ENCODE measurements around the gene B3GALT6.
"Not testable (repeated sequence)": the region's sequence is repeated elsewhere in the genome, so short reads cannot be mapped to it uniquely, and the experiment has no call there.

The B3GALT6 gene

GRCh38 chr1:1245817-1246576 is 14.0 kb downstream of the B3GALT6 start:
- no peak for DNase-seq

DNA sequence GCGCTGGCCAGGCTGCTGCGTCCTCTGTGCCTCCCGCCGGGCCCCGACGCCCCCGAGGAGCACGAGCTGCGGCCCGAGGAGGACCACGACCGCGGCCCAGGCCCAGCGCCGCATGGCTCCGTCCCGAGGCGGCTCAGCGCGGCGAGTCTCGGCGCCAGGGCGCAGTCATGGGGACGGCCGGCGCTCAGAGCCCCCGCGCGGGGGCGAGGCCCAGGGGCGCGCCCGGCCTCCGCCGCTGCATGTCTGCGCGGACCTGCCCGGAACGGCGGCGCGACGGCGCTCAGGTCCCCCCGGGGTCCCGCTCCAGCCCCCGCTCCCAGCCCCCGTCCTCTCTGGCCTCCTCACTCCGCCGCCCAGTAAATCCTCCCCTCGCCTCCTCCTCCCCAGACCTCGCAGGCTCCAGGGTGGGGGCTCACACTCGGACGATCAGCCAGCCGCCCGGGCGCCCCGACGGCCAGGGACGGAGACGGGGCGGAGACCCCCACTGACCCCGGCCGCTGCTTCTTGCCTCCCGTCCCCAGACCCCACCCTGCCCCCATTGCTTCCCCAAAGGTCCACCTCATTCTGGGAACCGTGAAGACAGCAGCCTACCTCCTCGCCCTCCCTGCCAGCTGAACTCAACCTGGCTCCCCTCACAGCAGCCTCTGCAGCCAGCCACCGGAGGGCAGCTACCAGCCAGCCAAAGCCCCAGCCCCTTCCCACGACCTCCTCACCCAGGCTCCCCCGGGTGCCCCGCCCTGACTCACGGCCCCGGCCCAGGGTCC is 14.7 kb downstream of the B3GALT6 start, which contains the start of gene C1QTNF12:
Gene C1QTNF12, minus strand, starts transcription at position 146 of the 764 bp plus-strand sequence. Its CDS starts 32 bp downstream, at position 114.
- DNase-seq, result no peak

GRCh38 chr1:1247341-1247913 is 15.4 kb downstream of the B3GALT6 start:
- no peak for DNase-seq

GRCh38 chr1:1248009-1248913 is 16.2 kb downstream of the B3GALT6 start:
- DNase-seq, result not testable (repeated sequence)

- DNase-seq, result peak in 5 of 6 experiments; percentile 36 to 64 (median 56)
Measured at GRCh38 chr1:1250786-1251284, 18.8 kb downstream of the B3GALT6 start.

GRCh38 chr1:1253314-1253713 is 21.3 kb downstream of the B3GALT6 start:
- DNase-seq, result no peak

GRCh38 chr1:1253972-1254666 is 22.1 kb downstream of the B3GALT6 start:
- no peak for DNase-seq

DNA sequence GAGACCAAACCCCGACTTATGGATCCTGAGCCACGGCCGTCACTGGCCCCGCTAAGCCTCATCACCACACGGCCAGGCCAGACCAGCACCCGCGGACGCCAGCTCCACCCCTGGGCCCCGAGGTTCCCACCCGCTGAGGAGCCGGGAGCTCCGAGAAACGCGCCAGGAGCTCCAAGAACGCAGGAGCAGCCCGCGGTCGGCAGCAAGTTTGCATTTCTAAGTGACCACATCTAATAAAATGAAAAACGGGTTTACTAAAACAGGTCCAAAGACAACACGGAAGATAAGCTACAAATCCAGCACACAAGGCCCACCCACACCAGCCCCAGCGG is 22.6 kb downstream of the B3GALT6 start:
- DNase-seq, result no peak

DNA sequence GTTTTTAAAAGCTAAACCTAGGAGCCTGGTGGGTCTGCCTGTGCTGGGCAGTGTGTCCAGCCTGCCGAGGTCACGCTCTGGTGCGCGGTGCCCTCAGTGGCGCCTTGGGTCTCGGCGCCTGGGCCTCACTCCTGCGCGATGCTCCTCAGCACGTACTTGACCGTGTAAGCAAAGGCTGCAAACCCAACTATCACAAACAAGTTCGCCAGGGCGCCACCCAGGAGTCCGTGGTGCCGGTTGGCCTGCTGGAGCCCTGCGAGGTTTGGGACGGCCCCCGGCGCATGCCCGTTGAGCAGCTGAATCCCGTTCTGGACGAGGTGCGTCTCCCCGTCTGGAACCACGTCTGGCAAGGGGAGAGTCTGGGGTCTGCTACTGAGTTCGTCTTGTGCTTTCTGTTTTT is 23.0 kb downstream of the B3GALT6 start:
- no peak for DNase-seq

DNA sequence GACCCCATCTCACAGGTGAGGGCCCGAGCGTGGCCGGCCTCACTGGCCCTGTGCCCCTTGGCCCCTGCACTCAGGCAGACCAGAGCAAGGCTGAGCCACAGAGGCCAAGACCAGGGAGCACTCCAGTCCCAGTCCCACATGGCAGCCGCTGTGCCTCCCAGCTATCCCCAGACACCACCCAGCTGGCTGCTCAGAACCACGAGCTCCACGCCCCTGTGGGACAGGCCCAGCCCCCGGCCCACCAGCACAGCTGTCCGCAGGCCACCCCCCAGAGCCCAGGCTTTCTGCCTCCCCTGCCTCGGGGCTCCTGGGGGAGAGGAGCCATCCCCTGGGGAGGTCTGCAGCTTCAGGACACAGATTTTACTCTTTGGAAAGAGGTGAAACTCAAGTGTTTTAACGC is 23.6 kb downstream of the B3GALT6 start:
- no peak for DNase-seq

- DNase-seq, result no peak
Measured at GRCh38 chr1:1256956-1257871, 25.2 kb downstream of the B3GALT6 start.

DNA sequence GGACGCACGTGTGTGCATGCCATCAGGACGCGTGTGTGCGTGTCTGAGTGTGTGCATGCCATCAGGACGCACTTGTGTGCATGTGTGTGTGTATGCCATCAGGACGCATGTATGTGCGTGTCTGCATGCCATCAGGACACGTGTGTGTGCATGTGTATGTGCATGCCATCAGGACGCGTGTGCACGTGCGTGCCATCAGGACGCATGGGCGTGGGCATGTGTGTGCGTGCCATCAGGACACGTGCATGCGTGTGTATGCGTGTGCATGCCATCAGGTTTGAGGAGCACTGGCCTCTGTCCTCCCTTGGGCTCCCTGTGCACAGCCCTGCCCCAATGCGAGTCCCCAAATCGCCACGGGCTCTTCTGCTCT is 27.1 kb downstream of the B3GALT6 start:
- no peak for DNase-seq

- DNase-seq, result no peak
Measured at GRCh38 chr1:1259540-1259939, 27.5 kb downstream of the B3GALT6 start.

GRCh38 chr1:1259951-1260600 is 28.0 kb downstream of the B3GALT6 start:
- DNase-seq, result no peak

DNA sequence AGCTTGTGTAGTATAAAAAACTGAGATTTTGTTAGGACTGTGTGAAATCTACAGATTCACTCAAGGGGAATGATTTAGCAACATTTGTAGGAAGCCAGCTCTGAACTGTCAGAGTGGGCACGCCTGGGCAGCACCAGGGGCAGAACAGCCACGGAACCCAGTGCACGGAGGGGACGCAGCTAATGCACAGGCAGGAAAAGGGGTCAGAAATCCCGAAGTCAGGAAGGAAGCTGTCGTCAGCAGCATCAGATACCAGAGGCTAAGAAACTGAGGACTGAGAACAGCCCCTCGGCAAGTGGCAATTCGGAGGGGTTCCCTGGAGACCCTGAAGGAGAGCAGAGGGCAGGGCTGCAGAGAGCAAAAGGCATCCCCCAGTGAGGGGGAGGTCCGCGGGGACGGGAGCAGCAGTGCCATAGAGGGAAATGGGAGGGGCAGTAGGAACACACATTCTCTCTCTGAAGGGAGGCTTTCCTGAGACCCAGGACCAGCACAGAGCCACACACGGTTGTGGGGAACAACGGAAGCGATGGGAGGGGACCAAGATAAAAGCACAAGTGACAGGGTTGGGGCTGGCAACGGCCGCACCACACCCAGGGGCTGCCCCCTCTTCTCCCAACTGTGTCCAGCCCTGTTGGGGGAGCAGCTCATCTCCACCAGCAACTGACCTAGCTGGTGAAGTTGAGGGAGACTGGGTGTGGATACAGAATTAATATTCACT is 29.0 kb downstream of the B3GALT6 start:
- no peak for DNase-seq

DNA sequence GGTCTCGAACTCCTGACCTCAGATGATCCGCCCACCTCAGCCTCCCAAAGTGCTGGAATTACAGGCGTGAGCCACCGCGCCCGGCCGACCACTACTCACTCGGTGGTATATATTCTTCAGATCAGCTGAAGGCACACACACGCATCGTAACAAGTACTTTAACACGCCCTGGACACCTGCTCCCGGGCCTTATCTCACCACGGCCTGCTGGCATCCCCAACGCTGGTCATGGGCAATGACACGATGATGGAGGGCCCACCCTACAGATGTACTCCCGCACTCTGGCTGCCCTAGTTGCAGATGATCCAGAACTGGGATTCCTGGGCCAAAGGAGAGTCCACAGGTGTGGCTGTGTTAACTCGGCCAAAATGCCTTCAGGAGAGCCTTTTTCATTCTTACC is 30.0 kb downstream of the B3GALT6 start:
- DNase-seq, result no peak

DNA sequence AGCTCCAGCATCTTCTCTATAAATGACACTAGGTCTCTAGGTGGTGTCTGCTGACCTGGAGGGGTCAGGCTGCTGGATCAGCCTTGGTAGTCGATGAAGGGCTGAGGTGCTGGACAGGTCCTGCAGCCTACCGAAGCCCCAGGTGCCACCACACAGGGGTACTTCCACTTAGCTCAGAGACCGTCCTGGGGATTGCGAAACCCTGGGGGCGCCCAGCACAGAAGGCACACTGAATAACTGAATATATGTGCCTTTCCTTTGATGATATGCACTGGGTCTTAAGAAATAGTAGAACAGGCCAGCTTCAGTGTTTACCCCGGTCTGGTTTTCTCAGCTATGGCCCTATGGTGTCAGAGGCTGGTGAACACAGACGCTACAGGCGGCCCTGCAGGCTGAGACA is 30.7 kb downstream of the B3GALT6 start:
- DNase-seq, result no peak

GRCh38 chr1:1264026-1264425 is 32.0 kb downstream of the B3GALT6 start:
- DNase-seq, result no peak

GRCh38 chr1:1264868-1265272 is 32.8 kb downstream of the B3GALT6 start:
- DNase-seq, result no peak
